Epithelial cell of esophagus (primary cell): ENCODE data around the gene VPS18.
A peak's percentile ranks its signal among the peaks of the same experiment; 100 is the strongest.

ENCODE experiments used
- DNase-seq: peaks from one replicate; pipeline ENCODE4 v3.0.0; 2010; ENCODE audit warnings: low read depth
- H3K4me3 ChIP-seq: 2 replicates; pipeline ENCODE4 v1.5.1; 2011; ENCODE audit warnings: mild to moderate bottlenecking, low read length, control low read depth
- CTCF ChIP-seq: IDR thresholded peaks from 2 replicates; pipeline ENCODE4 v1.5.1; 2011; ENCODE audit warnings: low read depth, mild to moderate bottlenecking, low read length, control low read depth, inconsistent platforms; ENCODE audit not compliant: insufficient read depth; ENCODE audit errors: missing control alignments

Gene VPS18

GRCh38 chr15:40927873-40928806, 33.9 kb downstream of the VPS18 start:
- H3K4me3 ChIP-seq, result peak overlapping the region; percentile 34
- TF ChIP-seq CTCF, result no peak
- DNase-seq, result no peak

- peak; percentile 62 for DNase-seq
- TF ChIP-seq CTCF, result no peak
- H3K4me3 ChIP-seq, result peak within 1 kb of the TSS; percentile 34
Observed at GRCh38 chr15:40928821-40929659, 34.8 kb downstream of the VPS18 start, which contains the start of gene DLL4. TSS of gene DLL4 (plus strand) at chr15:40929340. CDS start at chr15:40929669, 329 bp downstream.

- peak overlapping the region; percentile 34 for H3K4me3 ChIP-seq
- TF ChIP-seq CTCF, result no peak
- DNase-seq, result peak; percentile 47
Observed at GRCh38 chr15:40929660-40930429, 35.6 kb downstream of the VPS18 start.

GRCh38 chr15:40930430-40931299, 36.4 kb downstream of the VPS18 start:
- H3K4me3 ChIP-seq, result peak overlapping the region; percentile 24
- TF ChIP-seq CTCF, result peak; percentile 64
- DNase-seq, result peak; percentile 55

- no peak for TF ChIP-seq CTCF
- no peak overlapping the region for H3K4me3 ChIP-seq
- no peak for DNase-seq
Observed at GRCh38 chr15:40931300-40932142, 37.3 kb downstream of the VPS18 start.
